ENCODE results near the gene LCE1C.

Gene LCE1C

DNA sequence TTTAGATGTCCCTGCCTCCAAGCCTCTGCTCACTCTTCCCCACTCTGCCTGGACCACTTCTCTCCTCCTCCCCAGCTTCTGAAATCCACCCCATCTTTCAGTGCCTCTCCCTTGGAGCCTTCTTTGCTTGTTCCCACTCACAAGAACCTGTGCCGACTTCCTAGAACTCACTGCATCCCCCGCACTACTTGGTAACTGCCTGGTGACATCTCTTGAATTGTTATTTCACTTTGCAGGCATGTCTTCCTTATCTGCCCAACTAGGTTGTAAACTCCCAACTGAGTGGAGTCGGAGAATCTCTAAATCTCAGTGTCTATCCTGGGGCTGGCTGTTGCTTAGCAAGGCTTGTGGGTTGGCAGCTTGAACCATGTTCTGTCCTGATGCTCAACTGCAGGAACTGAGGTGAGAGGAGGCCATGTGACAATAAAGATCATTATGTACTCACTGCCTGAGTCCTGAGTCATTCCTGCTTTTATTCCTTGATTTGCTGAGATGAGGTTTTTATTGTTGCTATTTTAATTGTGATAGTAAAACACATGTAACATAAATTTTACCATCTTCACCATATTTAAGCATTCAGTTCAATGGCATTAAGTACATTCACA lies 44.7 kb downstream of the LCE1C start:
- no peak overlapping the region for H3K4me3 ChIP-seq (ENCODE audit: low read depth in 1 of 5, low read length in 5 of 5)
- no peaks in the 10 kb centered on the region for H3K4me1 ChIP-seq (ENCODE audit: control insufficient read depth in 5 of 5, insufficient read depth in 5 of 5, low read length in 5 of 5)
- peaks cover 0 to 8% (median 3%) of the 10 kb centered on the region in 5 donors for H3K27me3 ChIP-seq (ENCODE audit: control insufficient read depth in 5 of 5, insufficient read depth in 4 of 5, low read length in 5 of 5)
- no peaks in the 10 kb centered on the region for H3K9me3 ChIP-seq (ENCODE audit: control insufficient read depth in 5 of 5, low read length in 5 of 5)
- no peaks in the 10 kb centered on the region for H3K36me3 ChIP-seq (ENCODE audit: control insufficient read depth in 5 of 5, insufficient read depth in 5 of 5, low read length in 5 of 5)
- no peak overlapping the region for H3K9ac ChIP-seq (ENCODE audit: low read length in 5 of 5)
- no peak overlapping the region for H3K27ac ChIP-seq (ENCODE audit: low read depth, low read length)

DNA sequence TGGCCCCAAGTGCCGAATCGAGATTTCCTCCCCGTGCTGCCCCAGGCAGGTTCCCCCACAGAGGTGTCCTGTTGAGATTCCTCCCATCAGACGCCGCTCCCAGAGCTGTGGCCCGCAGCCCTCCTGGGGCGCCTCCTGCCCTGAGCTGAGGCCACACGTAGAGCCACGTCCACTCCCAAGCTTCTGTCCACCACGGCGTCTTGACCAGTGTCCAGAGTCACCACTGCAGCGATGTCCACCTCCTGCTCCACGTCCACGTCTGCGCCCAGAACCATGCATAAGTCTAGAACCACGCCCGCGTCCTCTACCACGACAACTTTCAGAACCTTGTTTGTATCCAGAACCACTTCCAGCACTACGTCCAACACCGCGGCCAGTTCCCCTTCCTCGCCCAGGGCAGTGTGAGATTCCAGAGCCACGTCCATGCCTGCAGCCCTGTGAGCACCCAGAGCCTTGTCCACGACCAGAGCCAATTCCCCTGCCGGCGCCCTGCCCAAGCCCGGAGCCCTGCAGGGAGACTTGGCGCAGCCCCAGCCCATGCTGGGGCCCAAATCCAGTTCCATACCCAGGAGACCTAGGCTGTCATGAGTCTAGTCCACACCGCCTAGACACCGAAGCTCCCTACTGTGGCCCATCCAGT lies 45.8 kb downstream of the LCE1C start:
- H3K4me3 ChIP-seq (ENCODE audit: low read depth in 1 of 5, low read length in 5 of 5), result no peak overlapping the region
- H3K27me3 ChIP-seq (ENCODE audit: control insufficient read depth in 5 of 5, insufficient read depth in 4 of 5, low read length in 5 of 5), result peaks cover 0 to 8% (median 3%) of the 10 kb centered on the region in 5 donors
- no peak overlapping the region for H3K27ac ChIP-seq (ENCODE audit: low read depth, low read length)
- no peaks in the 10 kb centered on the region for H3K9me3 ChIP-seq (ENCODE audit: control insufficient read depth in 5 of 5, low read length in 5 of 5)
- H3K9ac ChIP-seq (ENCODE audit: low read length in 5 of 5), result no peak overlapping the region
- H3K36me3 ChIP-seq (ENCODE audit: control insufficient read depth in 5 of 5, insufficient read depth in 5 of 5, low read length in 5 of 5), result no peaks in the 10 kb centered on the region
- H3K4me1 ChIP-seq (ENCODE audit: control insufficient read depth in 5 of 5, insufficient read depth in 5 of 5, low read length in 5 of 5), result no peaks in the 10 kb centered on the region

DNA sequence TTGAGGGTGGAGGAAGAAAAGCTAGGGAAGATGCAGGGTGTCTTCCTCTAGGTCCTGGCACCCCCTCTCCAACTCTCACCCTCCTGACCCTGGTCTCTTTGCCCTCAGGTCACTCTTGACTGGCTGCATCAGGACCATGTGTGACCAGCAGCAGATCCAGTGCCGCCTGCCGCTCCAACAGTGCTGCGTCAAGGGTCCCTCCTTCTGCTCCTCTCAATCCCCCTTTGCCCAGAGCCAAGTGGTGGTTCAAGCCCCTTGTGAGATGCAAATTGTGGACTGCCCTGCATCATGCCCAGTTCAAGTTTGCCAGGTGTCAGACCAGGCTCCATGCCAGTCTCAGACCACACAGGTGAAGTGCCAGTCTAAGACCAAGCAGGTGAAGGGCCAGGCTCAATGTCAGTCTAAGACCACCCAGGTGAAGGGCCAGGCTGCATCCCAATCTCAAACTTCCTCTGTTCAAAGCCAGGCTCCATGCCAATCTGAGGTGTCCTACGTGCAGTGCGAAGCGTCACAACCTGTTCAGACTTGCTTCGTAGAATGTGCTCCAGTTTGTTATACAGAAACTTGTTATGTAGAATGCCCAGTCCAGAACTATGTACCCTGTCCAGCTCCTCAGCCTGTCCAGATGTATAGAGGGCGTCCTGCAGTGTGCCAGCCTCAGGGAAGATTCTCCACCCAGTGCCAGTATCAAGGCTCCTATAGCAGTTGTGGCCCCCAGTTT lies 46.8 kb downstream of the LCE1C start:
- Histone ChIP-seq H3K4me1 (ENCODE audit: control insufficient read depth in 5 of 5, insufficient read depth in 5 of 5, low read length in 5 of 5) (no peaks in the 10 kb centered on the region), H3K36me3 (ENCODE audit: control insufficient read depth in 5 of 5, insufficient read depth in 5 of 5, low read length in 5 of 5) (no peaks in the 10 kb centered on the region), H3K4me3 (ENCODE audit: low read depth in 1 of 5, low read length in 5 of 5) (no peak overlapping the region), H3K9me3 (ENCODE audit: control insufficient read depth in 5 of 5, low read length in 5 of 5) (no peaks in the 10 kb centered on the region), H3K9ac (ENCODE audit: low read length in 5 of 5) (no peak overlapping the region), H3K27me3 (ENCODE audit: control insufficient read depth in 5 of 5, insufficient read depth in 4 of 5, low read length in 5 of 5) (peaks cover 0 to 8% (median 3%) of the 10 kb centered on the region in 5 donors), H3K27ac (ENCODE audit: low read depth, low read length) (no peak overlapping the region)

DNA sequence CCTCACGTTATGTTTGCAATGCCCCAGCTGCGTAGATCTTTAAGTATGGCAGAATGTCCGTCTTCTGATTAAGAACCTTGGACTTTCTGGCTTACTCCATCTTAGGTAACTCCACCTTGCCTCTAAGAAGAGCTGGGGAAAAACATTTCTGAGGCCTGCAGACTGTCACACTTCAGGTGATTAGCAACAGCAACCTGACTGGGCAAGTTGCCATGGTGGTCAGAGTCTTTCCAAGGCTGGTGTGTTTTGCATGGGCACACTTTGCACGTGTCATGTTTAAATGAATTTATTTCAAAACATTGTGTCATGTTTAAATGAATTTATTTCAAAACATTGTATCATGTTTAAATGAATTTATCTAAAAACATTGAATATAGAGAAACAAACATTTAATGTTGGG lies 47.8 kb downstream of the LCE1C start:
- Histone ChIP-seq H3K9me3 (ENCODE audit: control insufficient read depth in 5 of 5, low read length in 5 of 5) (no peaks in the 10 kb centered on the region), H3K27me3 (ENCODE audit: control insufficient read depth in 5 of 5, insufficient read depth in 4 of 5, low read length in 5 of 5) (peaks cover 0 to 8% (median 3%) of the 10 kb centered on the region in 5 donors), H3K27ac (ENCODE audit: low read depth, low read length) (no peak overlapping the region), H3K9ac (ENCODE audit: low read length in 5 of 5) (no peak overlapping the region), H3K4me3 (ENCODE audit: low read depth in 1 of 5, low read length in 5 of 5) (no peak overlapping the region), H3K4me1 (ENCODE audit: control insufficient read depth in 5 of 5, insufficient read depth in 5 of 5, low read length in 5 of 5) (no peaks in the 10 kb centered on the region), H3K36me3 (ENCODE audit: control insufficient read depth in 5 of 5, insufficient read depth in 5 of 5, low read length in 5 of 5) (no peaks in the 10 kb centered on the region)

DNA sequence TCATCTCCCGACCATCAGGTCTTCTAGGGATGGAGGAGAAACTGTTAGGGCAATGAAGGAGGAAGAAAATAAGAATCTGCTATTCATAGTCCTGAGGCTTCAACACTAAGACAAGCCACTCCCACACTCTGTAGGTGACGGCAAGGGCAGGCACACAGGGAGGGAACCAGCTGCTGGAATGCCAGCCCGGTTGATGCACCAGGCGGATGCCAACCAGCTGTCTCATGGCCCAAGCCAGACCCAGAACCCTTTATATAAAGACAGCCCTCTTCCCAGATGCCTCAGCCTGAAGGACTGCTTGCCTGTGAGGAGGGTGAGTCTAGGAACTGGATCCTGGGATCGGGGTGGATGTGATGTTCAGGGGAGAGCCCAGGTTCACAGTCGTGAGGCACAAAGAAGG lies 48.7 kb downstream of the LCE1C start, which contains the start of gene KPRP:
KPRP (plus strand) TSS at position 279 of the 400 bp plus-strand sequence. CDS start 1,564 bp downstream, outside the sequence.
- Histone ChIP-seq H3K4me1 (ENCODE audit: control insufficient read depth in 5 of 5, insufficient read depth in 5 of 5, low read length in 5 of 5) (no peaks in the 10 kb centered on the region), H3K9me3 (ENCODE audit: control insufficient read depth in 5 of 5, low read length in 5 of 5) (no peaks in the 10 kb centered on the region), H3K27me3 (ENCODE audit: control insufficient read depth in 5 of 5, insufficient read depth in 4 of 5, low read length in 5 of 5) (peaks cover 0 to 8% (median 3%) of the 10 kb centered on the region in 5 donors), H3K4me3 (ENCODE audit: low read depth in 1 of 5, low read length in 5 of 5) (no peak within 1 kb of the TSS), H3K9ac (ENCODE audit: low read length in 5 of 5) (no peak within 1 kb of the TSS), H3K36me3 (ENCODE audit: control insufficient read depth in 5 of 5, insufficient read depth in 5 of 5, low read length in 5 of 5) (no peaks in the 10 kb centered on the region), H3K27ac (ENCODE audit: low read depth, low read length) (no peak within 1 kb of the TSS)

DNA sequence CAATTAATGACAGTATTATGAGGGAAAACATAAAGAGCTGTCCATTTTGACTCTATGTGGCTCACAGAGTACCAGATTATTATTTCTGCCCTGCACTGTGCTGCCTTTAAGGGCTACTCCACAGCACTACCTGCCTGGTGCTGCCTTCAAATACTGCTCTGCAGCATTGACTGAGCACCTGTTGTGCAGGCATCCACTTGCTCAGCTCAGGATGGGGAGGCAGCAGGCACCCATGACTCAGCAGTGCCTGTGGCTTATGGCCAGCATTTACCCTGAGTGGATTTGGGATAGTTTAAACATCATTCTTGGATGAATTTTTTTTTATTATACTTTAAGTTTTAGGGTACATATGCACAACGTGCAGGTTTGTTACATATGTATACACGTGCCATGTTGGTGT lies 49.6 kb downstream of the LCE1C start:
- Histone ChIP-seq H3K9ac (ENCODE audit: low read length in 5 of 5) (no peak overlapping the region), H3K36me3 (ENCODE audit: control insufficient read depth in 5 of 5, insufficient read depth in 5 of 5, low read length in 5 of 5) (no peaks in the 10 kb centered on the region), H3K9me3 (ENCODE audit: control insufficient read depth in 5 of 5, low read length in 5 of 5) (no peaks in the 10 kb centered on the region), H3K4me3 (ENCODE audit: low read depth in 1 of 5, low read length in 5 of 5) (no peak overlapping the region), H3K27me3 (ENCODE audit: control insufficient read depth in 5 of 5, insufficient read depth in 4 of 5, low read length in 5 of 5) (peaks cover 0 to 8% (median 3%) of the 10 kb centered on the region in 5 donors), H3K4me1 (ENCODE audit: control insufficient read depth in 5 of 5, insufficient read depth in 5 of 5, low read length in 5 of 5) (no peaks in the 10 kb centered on the region), H3K27ac (ENCODE audit: low read depth, low read length) (no peak overlapping the region)
